T47D (cell line): ENCODE data around the gene TERT.

Experiments used
- DNase-seq, 2 experiments: peaks; one replicate each; pipeline versions ENCODE4 v3.0.0 to v3.0.0-alpha.2; 2011 to 2012; ENCODE audit warnings: low read depth in 1 of 2, low spot score in 1 of 2
- JUND ChIP-seq: IDR thresholded peaks from 2 replicates; pipeline ENCODE4 v1.6.1; 2012; ENCODE audit warnings: low read depth
- in situ Hi-C: cut with HindIII; loops from 2 replicates; pipeline ENCODE4 v1.10.0; 2016; ENCODE audit warnings: low sequenced_read_pairs, low pct_unique_long_range_greater_than_20kb

TERT gene

GRCh38 chr5:1203968-1204692, 90.7 kb downstream of the TERT start:
- no peak for DNase-seq
- in situ Hi-C loops: no loop called here
- TF ChIP-seq JUND: no peak

- in situ Hi-C loops: no loop called here
- DNase-seq: no peak
- no peak for TF ChIP-seq JUND
Measured at GRCh38 chr5:1203311-1203967, 91.4 kb downstream of the TERT start.
